ENCODE measurements around the gene JUN.
A peak's percentile ranks its signal among the peaks of the same experiment; 100 is the strongest.

Gene JUN

DNA sequence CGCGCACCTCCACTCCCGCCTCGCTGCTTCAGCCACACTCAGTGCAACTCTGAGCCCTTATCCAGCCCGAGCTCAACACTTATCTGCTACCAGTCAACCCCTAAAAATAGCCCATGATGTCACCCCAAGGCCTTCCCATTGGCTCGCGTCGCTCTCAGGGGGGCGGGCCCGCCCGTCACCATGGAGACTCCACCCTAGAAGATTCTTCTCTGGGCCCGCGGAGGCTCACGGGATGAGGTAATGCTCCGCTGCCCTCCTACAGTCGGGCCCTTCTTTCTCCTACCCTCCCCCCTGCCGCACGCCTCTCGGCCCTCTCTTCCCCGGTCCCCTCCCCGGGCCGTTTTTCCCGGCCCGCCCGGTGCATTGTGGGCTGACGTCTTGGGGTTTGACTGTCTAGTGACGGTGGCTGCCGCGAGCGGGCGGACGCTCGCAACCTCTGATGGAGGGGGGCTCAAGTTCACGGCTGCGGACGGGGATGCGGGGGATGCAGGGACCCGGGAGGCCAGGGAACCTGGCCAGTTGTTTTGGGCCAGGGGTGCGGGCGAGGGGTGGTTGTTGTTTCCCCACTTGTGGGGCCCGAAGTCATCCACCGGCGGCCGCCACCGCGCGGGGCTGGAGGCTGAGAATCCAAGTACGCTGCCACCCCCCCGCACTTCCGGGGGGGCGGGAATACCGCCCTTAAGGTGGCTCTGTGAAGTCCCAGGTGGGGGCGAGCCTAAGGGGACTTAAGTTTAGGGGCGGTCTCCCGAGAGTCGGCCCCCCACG, at the start of gene JUN:
Gene JUN, minus strand, starts transcription at position 55 of the 765 bp plus-strand sequence. CDS start 977 bp downstream, outside the sequence.
- peak within 1 kb of the TSS; percentile 68 for H3K4me3 ChIP-seq (replicated peaks; ENCODE audit: low read depth, low read length)
- peak; percentile 99 for DNase-seq (ENCODE audit: extremely low read depth, low read depth)
- TF ChIP-seq, protein P1, sequence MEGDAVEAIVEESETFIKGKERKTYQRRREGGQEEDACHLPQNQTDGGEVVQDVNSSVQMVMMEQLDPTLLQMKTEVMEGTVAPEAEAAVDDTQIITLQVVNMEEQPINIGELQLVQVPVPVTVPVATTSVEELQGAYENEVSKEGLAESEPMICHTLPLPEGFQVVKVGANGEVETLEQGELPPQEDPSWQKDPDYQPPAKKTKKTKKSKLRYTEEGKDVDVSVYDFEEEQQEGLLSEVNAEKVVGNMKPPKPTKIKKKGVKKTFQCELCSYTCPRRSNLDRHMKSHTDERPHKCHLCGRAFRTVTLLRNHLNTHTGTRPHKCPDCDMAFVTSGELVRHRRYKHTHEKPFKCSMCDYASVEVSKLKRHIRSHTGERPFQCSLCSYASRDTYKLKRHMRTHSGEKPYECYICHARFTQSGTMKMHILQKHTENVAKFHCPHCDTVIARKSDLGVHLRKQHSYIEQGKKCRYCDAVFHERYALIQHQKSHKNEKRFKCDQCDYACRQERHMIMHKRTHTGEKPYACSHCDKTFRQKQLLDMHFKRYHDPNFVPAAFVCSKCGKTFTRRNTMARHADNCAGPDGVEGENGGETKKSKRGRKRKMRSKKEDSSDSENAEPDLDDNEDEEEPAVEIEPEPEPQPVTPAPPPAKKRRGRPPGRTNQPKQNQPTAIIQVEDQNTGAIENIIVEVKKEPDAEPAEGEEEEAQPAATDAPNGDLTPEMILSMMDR (IDR thresholded peaks at IDR 0.05; ENCODE audit: low read depth, low read length, missing control alignments), result no peak

DNA sequence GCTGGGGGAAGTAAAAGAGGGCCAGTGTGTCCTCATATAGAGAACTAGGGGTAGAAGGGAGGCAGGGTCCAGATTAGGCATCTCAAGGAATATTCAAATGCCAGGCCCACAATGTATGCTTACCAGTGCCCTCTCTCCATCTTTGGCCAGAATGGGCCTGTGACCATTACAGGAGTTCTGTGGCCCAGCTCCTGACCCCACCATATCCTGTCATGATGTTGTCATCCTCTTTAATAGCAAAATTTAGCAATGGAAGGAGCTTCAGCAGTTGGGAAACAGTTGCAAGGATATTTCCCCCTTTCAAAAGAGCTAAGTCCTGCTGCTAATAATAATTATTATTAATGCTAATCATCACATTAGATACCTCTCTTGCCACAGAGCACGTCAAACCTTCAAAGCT, 49.3 kb upstream of the JUN start:
- DNase-seq (ENCODE audit: extremely low read depth, low read depth), result no peak
- TF ChIP-seq, protein P1 (IDR thresholded peaks at IDR 0.05; ENCODE audit: low read depth, low read length, missing control alignments), result no peak
- no peak overlapping the region for H3K4me3 ChIP-seq (replicated peaks; ENCODE audit: low read depth, low read length)

DNA sequence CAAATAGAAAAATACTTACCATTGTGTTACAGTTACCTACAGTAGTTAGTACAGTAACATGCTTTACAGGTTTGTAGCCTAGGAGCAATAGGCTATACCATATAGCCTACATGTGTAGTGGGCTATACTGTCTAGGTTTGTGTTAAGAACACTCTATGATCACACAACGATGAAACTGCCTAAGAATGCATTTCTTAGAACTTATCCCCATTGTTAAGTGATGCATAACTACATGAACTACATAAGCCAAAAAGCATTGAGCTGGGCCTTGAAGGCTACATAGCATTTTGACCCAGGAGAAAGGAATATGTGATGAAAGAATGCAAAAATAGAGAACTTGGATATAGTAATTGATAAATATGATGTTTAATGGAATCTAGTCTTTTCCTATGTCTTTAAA, 46.4 kb upstream of the JUN start:
- TF ChIP-seq, protein P1 (IDR thresholded peaks at IDR 0.05; ENCODE audit: low read depth, low read length, missing control alignments), result no peak
- H3K4me3 ChIP-seq (replicated peaks; ENCODE audit: low read depth, low read length), result no peak overlapping the region
- DNase-seq (ENCODE audit: extremely low read depth, low read depth), result no peak

DNA sequence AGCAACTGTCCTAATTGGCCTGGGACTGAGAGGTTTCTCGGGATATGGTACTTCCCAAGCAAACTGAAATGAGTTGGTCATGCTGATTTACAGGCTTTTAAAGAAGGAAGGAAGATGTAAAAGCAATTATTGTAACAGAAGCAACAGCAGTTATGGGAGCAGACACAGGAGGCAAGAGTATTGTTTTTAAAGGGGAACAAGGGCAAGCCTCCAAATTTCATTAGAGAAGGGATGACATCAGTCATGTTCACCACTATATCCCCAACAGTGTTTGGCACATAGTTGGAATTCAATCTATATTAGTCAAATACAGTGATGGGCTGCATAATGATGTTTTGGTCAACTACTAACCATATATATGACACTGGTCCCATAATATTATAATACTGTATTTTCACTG, 46.0 kb upstream of the JUN start:
- DNase-seq (ENCODE audit: extremely low read depth, low read depth), result no peak
- TF ChIP-seq, protein P1 (IDR thresholded peaks at IDR 0.05; ENCODE audit: low read depth, low read length, missing control alignments), result no peak
- H3K4me3 ChIP-seq (replicated peaks; ENCODE audit: low read depth, low read length), result no peak overlapping the region

DNA sequence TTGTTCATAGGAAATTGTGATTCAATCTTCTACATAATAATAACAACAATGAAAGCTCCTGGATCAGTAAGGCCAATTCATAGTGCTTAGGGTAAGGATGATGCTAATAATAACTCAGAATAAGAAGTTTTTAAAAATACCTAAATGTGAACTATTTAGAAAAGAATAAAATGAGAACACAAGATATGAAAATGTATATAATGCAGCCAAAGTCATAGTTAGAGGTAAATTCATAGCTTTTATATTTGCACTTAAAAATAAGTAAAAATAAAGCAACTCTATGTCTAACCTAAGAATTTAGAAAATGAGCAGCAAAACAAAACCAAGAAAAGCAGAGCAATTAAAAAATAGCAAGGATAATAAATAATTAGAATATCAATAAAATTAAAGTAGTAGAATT, 43.5 kb upstream of the JUN start:
- TF ChIP-seq, protein P1 (IDR thresholded peaks at IDR 0.05; ENCODE audit: low read depth, low read length, missing control alignments), result no peak
- H3K4me3 ChIP-seq (replicated peaks; ENCODE audit: low read depth, low read length), result no peak overlapping the region
- DNase-seq (ENCODE audit: extremely low read depth, low read depth), result no peak

DNA sequence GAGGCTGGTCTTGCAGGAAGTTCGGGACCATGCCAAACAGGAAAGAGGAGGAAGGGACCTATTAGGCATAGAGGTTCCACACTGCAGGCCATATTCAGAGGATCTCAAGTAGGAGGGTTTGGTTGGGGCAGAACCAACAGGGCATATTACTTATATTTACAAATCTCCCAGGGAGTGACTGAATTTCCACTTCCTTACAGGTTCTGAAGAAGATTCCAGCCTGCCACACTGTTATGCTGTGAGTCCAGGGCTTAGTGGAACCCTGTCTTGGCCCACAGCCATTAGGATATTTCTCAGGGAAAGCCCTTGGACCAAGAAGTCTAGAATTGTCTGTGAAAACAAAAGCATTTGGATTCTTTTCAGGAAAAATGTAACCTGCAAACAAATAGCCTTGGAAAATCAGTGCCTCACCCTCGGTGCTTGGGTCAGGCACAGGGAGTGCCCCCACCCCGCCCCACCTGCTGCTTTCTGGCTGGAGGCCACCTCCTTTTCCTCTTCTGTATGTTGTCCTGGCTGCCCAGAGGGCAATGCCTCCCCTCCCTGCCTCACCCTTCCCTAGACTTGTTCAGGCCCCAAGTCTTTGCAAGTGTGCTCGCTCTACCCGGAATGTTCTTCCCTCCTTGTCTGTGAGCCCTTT, 41.0 kb upstream of the JUN start:
- TF ChIP-seq, protein P1 (IDR thresholded peaks at IDR 0.05; ENCODE audit: low read depth, low read length, missing control alignments), result no peak
- no peak for DNase-seq (ENCODE audit: extremely low read depth, low read depth)
- no peak overlapping the region for H3K4me3 ChIP-seq (replicated peaks; ENCODE audit: low read depth, low read length)

Measured in HFF-Myc (cell line).